GM19043 (cell line): ENCODE results near the gene RNF31.
"Not testable (repeated sequence)": the region's sequence is repeated elsewhere in the genome, so short reads cannot be mapped to it uniquely, and the experiment has no call there.

Source experiments
- ATAC-seq: cut with Tn5 transposase; IDR thresholded peaks from one replicate; pipeline ENCODE4 v1.9.1; 2021; ENCODE audit warnings: low read depth; ENCODE audit not compliant: unreplicated experiment

RNF31 gene

DNA sequence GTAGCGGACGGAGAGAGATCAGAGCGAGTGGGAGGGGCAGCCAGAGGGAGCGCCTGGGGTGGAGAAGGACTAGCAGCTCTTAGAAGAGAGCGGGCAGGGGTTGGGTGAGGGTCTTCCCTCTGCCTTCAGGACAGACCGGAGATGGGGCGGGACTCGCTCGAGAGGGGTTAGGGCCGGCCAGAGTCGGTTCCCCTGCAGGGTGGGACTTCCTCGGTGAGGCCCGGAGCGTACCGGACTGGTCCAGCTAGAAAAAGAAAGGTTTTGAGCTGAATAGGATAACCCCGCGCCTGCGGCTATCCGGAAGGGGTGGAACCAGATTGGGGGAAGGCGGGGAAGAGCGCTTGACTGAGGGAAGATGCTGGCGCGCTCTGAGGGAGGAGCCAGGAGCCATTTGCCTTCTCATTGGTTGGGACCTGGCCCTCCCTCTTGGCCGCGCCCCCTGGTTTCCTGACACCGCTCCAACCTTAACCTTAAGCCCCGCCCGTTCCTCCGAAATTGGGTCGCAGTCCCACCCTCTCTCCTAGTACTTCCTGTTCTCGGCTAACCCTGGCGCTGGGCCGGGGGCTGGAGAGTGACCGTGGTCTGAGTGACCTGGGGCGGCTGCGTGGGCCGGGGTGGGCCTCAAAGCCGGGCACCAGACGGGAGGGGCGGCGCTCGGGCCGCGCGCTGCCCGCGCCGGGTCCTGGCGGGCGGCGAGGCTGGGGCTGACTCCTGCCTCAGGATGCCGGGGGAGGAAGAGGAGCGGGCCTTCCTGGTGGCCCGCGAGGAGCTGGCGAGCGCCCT, at the start of gene RNF31:
Gene RNF31, plus strand, starts transcription at position 521 of the 783 bp plus-strand sequence. Its CDS starts 201 bp downstream, at position 722.
- peak; percentile 79 for ATAC-seq

DNA sequence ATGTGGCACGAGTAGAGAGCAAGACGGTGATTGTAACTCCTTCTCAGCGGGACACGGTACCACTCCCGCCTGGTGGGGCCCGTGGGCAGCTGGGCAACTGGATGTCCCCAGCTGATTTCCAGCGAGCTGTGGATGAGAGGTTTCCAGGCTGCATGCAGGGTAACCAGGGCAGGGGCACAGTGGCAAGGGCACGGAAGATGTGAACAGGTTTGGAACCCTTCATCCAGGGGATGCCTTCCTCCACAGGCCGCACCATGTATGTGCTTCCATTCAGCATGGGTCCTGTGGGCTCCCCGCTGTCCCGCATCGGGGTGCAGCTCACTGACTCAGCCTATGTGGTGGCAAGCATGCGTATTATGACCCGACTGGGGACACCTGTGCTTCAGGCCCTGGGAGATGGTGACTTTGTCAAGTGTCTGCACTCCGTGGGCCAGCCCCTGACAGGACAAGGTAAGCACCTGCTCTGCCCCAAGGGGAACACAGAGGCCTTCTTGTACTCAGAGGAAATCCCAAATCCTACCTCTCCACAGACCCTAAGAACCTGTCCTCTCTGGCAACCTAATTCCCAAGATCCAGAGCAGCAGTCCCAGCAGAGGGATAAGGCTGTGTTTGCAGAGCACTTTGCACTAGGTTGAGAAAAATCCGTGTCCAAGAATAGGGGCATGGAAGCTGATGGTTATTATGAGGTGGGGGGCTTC, 48.9 kb upstream of the RNF31 start:
- no peak for ATAC-seq

GRCh38 chr14:24098927-24099813, 48.1 kb upstream of the RNF31 start:
- no peak for ATAC-seq

DNA sequence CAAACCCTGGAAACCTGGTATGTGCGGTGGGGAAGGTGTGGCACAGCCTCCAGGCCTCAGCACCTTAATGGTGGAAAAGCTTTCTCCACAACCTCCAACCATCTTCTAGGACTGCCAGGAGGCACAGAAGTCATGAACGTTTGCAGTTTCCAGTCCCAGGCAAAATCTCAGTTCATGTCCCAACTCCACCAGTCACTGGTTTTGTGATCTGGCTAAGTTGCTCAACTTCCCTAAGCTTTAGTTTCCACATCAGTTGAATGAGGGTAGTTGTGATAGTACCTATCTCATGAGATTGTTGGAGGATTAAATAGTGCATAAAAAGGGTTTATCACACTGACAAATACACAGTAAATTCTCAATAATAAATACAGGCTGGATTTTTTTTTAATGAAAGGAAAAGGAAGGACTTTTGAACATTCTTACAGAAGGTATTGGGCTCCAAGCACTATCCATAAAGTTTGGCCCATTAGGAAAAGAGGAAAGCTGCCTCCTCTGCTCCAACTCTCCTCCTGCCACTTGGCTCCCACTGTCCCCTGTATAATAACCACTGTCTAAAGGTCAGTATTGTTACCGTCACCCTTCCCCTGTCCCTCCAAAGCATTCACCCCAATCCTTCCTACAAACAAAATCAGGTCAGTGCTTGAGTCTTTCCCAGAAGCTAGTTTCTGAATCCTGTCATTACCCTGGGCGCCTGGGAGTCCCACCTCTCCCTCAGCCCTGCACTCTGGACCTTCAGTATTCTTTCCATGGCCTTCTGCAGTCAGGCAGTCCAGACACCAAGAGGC, 46.9 kb upstream of the RNF31 start:
- ATAC-seq = no peak

- ATAC-seq = no peak
These were observed 46.3 kb upstream of the RNF31 start for GRCh38 chr14:24100982-24101494.

DNA sequence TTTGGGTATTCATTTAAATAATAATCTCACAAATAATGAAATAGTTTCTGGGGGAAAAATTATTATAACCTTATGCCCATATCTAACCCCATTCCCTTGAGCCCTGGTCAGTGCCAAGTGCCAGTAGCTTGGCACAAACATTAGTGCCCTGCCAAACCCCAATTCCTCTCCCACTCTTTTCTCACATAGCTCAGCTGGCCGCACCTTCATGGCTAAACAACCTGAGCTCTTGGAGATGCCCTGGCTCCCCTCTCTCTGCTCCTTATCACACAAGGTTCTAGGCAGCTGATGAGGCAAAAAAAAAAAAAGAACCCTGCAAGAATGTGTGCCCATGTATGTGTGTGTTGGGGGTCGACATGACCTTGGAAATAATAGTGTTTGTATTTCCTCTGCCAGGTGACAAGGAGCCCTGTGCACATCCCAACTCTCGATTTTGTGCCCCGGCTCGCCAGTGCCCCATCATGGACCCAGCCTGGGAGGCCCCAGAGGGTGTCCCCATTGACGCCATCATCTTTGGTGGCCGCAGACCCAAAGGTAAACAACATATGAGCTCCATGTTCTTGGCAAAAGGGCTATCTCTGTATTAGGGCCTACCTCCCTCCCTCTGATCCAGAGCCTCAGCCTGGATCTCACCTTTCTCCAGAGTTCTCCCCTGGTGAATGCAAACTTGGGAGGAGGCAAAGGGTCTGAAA, 44.8 kb upstream of the RNF31 start:
- ATAC-seq = no peak

GRCh38 chr14:24103451-24103850, 43.8 kb upstream of the RNF31 start:
- no peak for ATAC-seq

DNA sequence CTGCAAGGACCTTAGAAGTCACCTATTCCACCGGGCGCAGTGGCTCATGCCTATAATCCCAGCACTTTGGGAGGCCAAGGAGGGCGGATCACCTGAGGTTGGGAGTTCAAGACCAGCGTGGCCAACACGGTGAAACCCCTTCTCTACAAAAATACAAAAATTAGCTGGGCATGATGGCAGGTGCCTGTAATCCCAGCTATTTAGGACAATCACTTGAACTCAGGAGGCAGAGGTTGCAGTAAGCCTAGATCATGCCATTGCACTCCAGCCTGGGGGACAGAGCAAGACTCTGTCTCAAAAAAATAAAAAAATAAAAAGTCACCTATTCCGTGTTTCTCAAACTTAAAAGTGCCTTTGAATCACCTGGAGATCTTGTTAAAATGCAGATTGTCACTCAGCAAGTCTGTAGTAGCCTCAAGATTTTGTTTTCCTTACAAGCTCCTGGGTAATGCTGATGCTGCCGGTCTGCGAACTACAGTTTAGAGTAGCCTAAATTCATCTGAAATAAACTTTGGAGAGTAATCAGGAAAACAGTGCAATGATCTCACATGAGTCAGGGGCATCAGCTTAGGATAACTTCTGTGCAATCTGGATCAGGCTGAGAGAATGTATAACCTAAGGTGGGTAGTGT, 41.6 kb upstream of the RNF31 start:
- not testable (repeated sequence) for ATAC-seq

GRCh38 chr14:24106672-24107271, 40.5 kb upstream of the RNF31 start:
- no peak for ATAC-seq

GRCh38 chr14:24108336-24108874, 38.9 kb upstream of the RNF31 start:
- peak; percentile 23 for ATAC-seq

DNA sequence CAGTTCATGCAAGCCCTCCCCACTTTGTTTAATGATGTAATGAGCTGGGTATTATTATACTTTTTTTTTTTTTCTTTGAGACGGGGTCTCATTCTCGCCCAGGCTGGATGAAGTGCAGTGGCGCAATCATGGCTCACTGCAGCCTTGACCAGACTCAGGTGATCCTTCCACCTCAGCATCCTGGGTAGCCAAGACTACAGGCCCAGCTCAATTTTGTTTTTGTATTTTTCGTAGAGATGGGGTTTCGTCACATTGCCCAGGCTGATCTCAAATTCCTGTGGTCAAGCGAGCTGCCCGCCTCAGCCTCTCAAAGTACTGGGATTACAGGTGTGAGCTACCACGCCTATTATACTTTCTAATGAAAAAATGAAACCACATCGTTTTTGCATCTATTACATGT, 37.2 kb upstream of the RNF31 start:
- ATAC-seq = no peak

- no peak for ATAC-seq
These were observed 36.8 kb upstream of the RNF31 start for GRCh38 chr14:24110523-24110922.

DNA sequence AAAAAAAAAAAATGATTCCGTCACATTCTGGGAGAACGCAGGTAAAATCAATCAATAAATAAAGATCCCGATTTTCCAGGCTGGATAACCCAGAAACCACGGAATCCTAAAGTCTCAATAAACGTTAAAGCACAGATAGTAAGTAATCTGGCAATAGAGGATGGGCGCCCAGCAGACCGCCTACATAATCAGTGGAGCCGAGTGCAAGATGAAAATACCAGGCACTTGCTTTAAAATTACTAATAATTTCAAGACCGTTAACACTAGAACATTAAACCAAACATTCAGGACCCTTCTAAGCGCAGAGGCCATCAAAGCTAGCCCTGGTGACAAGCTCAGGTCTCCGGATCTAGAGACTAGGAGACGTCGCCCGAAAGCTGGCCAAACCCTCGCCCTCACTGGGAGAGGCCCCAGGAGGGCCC, 33.9 kb upstream of the RNF31 start:
- no peak for ATAC-seq

DNA sequence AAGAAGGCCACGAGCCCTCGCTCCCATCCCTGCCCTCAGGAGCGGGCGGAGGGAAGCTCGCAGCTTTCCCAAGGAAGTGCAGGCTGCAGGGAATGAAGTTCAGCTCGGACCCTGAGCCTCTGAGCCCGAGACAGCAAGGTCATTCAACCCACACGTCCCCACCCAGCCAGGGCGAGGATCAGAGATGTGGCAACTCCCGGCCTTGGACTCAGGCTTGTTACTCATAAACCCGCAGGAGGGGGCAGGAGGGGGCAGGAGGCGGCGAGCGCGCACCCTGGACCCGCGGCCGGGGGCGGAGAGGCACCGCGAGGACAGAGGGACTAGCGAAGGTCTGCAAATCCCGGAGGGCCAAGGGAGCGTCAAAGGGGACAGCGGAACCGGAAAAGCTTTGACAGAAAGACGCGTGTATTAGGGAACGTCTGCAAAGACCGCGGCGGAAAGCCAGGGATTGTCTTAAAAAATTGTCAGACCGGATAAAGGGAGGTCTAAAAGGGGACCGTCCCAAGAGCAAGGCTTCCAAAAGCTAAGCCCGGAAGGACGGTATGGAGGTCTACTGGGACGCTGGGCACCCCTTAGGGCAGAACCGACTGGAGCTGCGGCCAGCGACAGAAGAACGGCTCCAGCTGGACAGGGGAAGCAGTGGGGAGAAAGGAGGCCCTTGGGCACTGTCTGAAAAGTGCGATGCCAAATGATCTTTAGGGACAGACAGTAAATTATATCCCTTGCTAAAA, 33.3 kb upstream of the RNF31 start:
- ATAC-seq = peak; percentile 26

GRCh38 chr14:24114532-24115421, 32.5 kb upstream of the RNF31 start, which contains the start of the genes DCAF11 and NRL:
Gene DCAF11, plus strand, starts transcription at chr14:24114777. Its CDS starts 818 bp downstream, at chr14:24115595.
Gene NRL, minus strand, starts transcription at chr14:24114949. Its CDS starts 32,101 bp downstream, at chr14:24082848.
- peak; percentile 81 for ATAC-seq

DNA sequence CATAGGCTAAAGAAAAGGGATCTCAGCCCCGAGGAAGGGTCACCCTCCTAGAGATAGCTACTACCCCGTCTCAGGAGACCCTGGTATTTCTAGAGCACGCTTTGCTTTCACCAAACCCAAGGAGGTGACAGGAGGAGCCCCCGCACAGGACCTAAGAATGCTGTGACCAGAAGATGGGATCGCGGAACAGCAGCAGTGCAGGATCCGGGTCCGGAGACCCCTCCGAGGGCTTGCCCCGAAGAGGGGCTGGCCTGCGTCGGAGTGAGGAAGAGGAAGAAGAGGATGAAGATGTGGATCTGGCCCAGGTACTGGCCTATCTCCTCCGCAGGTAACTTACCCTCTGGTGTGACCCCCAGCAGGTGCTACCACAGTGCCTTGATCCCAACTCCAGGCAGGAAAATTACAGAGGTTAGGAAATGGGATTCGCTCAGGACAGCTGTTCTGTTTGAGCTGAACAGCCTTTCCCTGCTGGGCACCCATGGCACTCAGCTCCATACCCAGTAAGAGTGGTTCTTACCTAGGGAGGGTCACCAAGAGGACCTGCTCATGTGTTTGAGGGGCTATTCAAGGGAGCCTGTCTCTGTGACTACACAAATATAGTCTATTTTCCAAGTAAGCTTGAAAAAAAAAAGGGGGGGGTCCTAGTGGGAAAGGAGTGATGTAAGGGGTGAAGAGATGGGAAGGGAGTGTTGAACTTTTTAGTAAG, 31.7 kb upstream of the RNF31 start:
- no peak for ATAC-seq
